ENCODE data around the gene MRFAP1L1.
"Not testable (repeated sequence)": the region's sequence is repeated elsewhere in the genome, so short reads cannot be mapped to it uniquely, and the experiment has no call there.

The MRFAP1L1 gene

DNA sequence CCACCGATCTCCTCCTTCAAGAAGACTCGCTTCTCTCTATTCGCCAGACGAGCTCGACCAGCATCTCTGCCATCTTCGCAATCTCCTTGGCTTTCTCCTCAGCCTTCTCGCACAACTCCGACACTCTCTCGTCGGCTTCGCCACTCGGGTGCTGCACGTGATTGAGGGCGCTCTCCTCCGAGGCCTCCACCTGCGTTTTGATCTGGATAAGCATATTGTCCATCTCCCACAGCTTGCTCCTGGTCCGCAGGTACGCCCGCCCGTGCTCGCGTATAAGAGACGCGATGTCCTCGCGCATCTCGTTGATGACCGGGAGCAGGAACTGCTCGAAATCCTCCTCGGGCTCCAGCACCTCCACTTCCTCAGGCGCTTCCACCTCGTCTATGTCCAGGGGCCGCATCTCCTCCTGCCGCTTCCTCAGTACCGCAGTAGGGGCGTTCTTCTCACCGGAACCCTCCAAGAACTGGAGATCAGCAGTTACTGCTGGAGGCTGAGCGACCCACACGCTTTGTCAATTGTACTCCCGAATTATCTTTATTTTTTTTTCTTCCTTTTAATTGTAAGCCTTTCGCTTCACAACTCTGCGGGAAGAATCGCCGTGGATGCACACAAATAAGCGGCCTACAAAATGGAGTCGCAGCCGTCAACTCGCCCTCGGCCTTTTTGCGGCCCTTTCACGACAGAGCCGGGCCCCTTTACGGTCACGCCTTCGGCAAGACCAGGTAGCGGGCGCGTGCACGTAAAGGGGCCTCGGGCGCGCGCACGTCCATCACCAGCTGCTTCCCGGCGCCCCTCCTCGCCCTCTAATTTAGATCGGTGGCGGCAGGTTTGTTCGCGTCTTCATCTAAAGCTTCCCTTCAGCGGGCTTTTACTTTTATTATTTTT lies at the start of gene MRFAP1L1:
Gene MRFAP1L1, minus strand, starts transcription at position 636 of the 885 bp plus-strand sequence. Its CDS starts 236 bp downstream, at position 400.
- DNase-seq (ENCODE audit: low read depth, low spot score) = peak; percentile 79
- WGBS (ENCODE audit: insufficient coverage, insufficient read length) = no CpG with 5 or more reads among the region's 72 CpGs

DNA sequence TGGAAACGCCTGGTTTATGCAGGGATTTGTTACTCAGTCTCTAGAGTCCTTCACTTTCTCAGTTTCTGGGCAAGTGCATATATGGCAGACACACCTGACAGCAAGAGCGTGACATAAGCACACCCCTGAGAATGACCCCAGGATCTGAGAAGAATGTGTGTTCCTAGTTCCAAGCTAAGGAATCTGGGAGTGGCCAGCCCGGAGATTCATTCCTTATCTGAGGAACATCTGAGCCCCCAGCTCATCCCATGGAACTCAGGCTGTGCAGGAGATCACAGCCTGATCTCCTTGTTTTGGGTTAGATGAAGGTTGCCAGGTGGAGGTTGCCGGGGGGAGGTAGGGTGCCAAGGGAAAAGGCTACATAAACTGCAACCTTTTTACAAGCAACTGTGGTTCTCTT lies 49.1 kb upstream of the MRFAP1L1 start:
- Histone ChIP-seq H3K27me3 (ENCODE audit: control insufficient read depth, insufficient read depth, low read length) (no peaks in the 10 kb centered on the region), H3K4me3 (ENCODE audit: low read length) (no peak overlapping the region), H3K27ac (ENCODE audit: low read length) (no peak overlapping the region), H3K4me1 (ENCODE audit: control insufficient read depth, insufficient read depth, low read length) (no peaks in the 10 kb centered on the region; the same call in 1 of the 2 replicates), H3K9me3 (ENCODE audit: control insufficient read depth, insufficient read depth, low read length) (no peaks in the 10 kb centered on the region), H3K36me3 (ENCODE audit: control insufficient read depth, insufficient read depth, low read length) (no peaks in the 10 kb centered on the region)
- WGBS (ENCODE audit: insufficient coverage, insufficient read length) = no CpG with 5 or more reads among the region's 4 CpGs
- DNase-seq (ENCODE audit: low read depth, low spot score) = no peak

More for the DNA sequence above, at the start of gene MRFAP1L1:
- Histone ChIP-seq H3K4me3 (ENCODE audit: low read length) (peak within 1 kb of the TSS; percentile 90), H3K9me3 (ENCODE audit: control insufficient read depth, insufficient read depth, low read length) (no peaks in the 10 kb centered on the region), H3K27ac (ENCODE audit: low read length) (no peak within 1 kb of the TSS), H3K4me1 (ENCODE audit: control insufficient read depth, insufficient read depth, low read length) (peaks cover 2% of the 10 kb centered on the region), H3K36me3 (ENCODE audit: control insufficient read depth, insufficient read depth, low read length) (no peaks in the 10 kb centered on the region), H3K27me3 (ENCODE audit: control insufficient read depth, insufficient read depth, low read length) (no peaks in the 10 kb centered on the region)

DNA sequence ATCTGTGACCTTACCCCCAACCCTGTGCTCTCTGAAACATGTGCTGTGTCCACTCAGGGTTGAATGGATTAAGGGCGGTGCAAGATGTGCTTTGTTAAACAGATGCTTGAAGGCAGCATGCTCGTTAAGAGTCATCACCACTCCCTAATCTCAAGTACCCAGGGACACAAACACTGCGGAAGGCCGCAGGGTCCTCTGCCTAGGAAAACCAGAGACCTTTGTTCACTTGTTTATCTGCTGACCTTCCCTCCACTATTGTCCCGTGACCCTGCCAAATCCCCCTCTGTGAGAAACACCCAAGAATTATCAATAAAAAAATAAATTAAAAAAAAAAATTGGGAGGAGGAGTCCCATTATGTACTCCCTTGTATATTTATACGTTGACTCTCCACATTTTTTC lies 46.7 kb upstream of the MRFAP1L1 start:
- no CpG with 5 or more reads among the region's 6 CpGs for WGBS (ENCODE audit: insufficient coverage, insufficient read length)
- not testable (repeated sequence) for H3K27me3 ChIP-seq (ENCODE audit: control insufficient read depth, insufficient read depth, low read length); H3K9me3 ChIP-seq (ENCODE audit: control insufficient read depth, insufficient read depth, low read length)

DNA sequence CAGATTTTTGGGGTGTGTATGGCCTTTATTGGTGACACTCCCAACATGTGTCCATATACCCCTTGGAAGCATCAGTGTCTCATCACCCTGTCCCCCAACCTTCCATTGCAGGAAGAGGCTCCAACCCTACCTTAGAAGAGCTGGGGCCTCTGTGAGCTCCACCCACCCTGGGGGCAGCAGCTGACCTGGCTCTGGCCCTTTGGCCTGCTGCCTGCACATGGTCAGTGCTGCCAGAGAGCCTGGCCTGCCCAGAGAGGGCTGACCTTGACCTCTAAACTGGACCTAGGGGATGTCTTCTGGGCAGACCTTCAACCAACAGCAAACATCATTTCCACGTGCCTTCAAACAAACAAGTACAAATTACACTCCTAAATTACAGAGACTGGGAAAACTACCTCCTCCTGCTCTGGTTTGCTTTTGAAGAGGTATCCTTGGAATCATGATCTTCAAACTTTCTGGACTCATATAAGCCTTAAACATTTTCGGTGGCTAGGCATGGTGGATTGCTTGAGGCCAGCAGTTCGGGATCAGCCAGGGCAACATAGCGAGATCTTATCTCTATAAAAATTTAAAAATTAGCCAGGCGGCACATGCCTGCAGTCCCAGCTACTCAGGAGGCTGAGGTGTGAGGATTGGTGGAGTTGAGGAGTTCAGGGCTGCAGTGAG lies 45.6 kb upstream of the MRFAP1L1 start:
- Histone ChIP-seq H3K9me3 (ENCODE audit: control insufficient read depth, insufficient read depth, low read length) (no peaks in the 10 kb centered on the region), H3K27ac (ENCODE audit: low read length) (no peak overlapping the region), H3K27me3 (ENCODE audit: control insufficient read depth, insufficient read depth, low read length) (no peaks in the 10 kb centered on the region), H3K4me1 (ENCODE audit: control insufficient read depth, insufficient read depth, low read length) (no peaks in the 10 kb centered on the region), H3K4me3 (ENCODE audit: low read length) (no peak overlapping the region), H3K36me3 (ENCODE audit: control insufficient read depth, insufficient read depth, low read length) (no peaks in the 10 kb centered on the region)
- DNase-seq (ENCODE audit: low read depth, low spot score) = no peak
- no CpG with 5 or more reads among the region's 5 CpGs for WGBS (ENCODE audit: insufficient coverage, insufficient read length)

More for the DNA sequence above, 46.7 kb upstream of the MRFAP1L1 start:
- not testable (repeated sequence) for DNase-seq (ENCODE audit: low read depth, low spot score); H3K27ac ChIP-seq (ENCODE audit: low read length); H3K4me3 ChIP-seq (ENCODE audit: low read length); H3K4me1 ChIP-seq (ENCODE audit: control insufficient read depth, insufficient read depth, low read length); H3K36me3 ChIP-seq (ENCODE audit: control insufficient read depth, insufficient read depth, low read length)

- no CpG with 5 or more reads among the region's 3 CpGs for WGBS (ENCODE audit: insufficient coverage, insufficient read length)
- no peak for DNase-seq (ENCODE audit: low read depth, low spot score)
- H3K36me3 ChIP-seq (ENCODE audit: control insufficient read depth, insufficient read depth, low read length) = no peaks in the 10 kb centered on the region
These were observed 44.9 kb upstream of the MRFAP1L1 start for GRCh38 chr4:6754481-6755087.

GRCh38 chr4:6753891-6754290 lies 44.2 kb upstream of the MRFAP1L1 start:
- no CpG with 5 or more reads among the region's 9 CpGs for WGBS (ENCODE audit: insufficient coverage, insufficient read length)
- Histone ChIP-seq H3K27ac (ENCODE audit: low read length) (no peak overlapping the region), H3K27me3 (ENCODE audit: control insufficient read depth, insufficient read depth, low read length) (no peaks in the 10 kb centered on the region), H3K4me3 (ENCODE audit: low read length) (no peak overlapping the region), H3K9me3 (ENCODE audit: control insufficient read depth, insufficient read depth, low read length) (no peaks in the 10 kb centered on the region), H3K36me3 (ENCODE audit: control insufficient read depth, insufficient read depth, low read length) (no peaks in the 10 kb centered on the region), H3K4me1 (ENCODE audit: control insufficient read depth, insufficient read depth, low read length) (no peaks in the 10 kb centered on the region)
- DNase-seq (ENCODE audit: low read depth, low spot score) = no peak

More at GRCh38 chr4:6754481-6755087, 44.9 kb upstream of the MRFAP1L1 start:
- H3K4me3 ChIP-seq (ENCODE audit: low read length) = no peak overlapping the region
- no peaks in the 10 kb centered on the region for H3K9me3 ChIP-seq (ENCODE audit: control insufficient read depth, insufficient read depth, low read length)
- no peaks in the 10 kb centered on the region for H3K27me3 ChIP-seq (ENCODE audit: control insufficient read depth, insufficient read depth, low read length)
- no peaks in the 10 kb centered on the region for H3K4me1 ChIP-seq (ENCODE audit: control insufficient read depth, insufficient read depth, low read length)
- no peak overlapping the region for H3K27ac ChIP-seq (ENCODE audit: low read length)

GRCh38 chr4:6753103-6753560 lies 43.5 kb upstream of the MRFAP1L1 start:
- H3K27ac ChIP-seq (ENCODE audit: low read length) = no peak overlapping the region
- H3K4me1 ChIP-seq (ENCODE audit: control insufficient read depth, insufficient read depth, low read length) = no peaks in the 10 kb centered on the region
- no peaks in the 10 kb centered on the region for H3K36me3 ChIP-seq (ENCODE audit: control insufficient read depth, insufficient read depth, low read length)
- H3K27me3 ChIP-seq (ENCODE audit: control insufficient read depth, insufficient read depth, low read length) = no peaks in the 10 kb centered on the region
- no peaks in the 10 kb centered on the region for H3K9me3 ChIP-seq (ENCODE audit: control insufficient read depth, insufficient read depth, low read length)
- DNase-seq (ENCODE audit: low read depth, low spot score) = no peak
- H3K4me3 ChIP-seq (ENCODE audit: low read length) = no peak overlapping the region
- WGBS (ENCODE audit: insufficient coverage, insufficient read length) = no CpG with 5 or more reads among the region's 18 CpGs

DNA sequence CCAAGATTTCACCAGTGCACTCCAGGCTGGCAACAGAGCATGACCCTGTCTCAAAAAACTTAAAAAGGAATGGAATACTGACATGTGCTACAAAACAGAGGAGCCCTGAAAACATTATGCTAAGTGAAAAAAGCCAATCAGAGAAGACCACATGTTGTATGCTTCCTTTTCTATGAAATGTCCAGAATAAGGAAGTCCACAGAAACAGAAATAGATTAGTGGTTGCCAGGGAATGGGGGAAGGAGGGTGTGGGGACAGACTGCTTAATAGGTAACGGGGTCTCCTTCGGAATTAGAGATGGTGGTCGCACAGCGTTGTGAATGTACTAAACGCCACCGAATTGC lies 42.8 kb upstream of the MRFAP1L1 start:
- Histone ChIP-seq H3K9me3 (ENCODE audit: control insufficient read depth, insufficient read depth, low read length) (no peaks in the 10 kb centered on the region), H3K27ac (ENCODE audit: low read length) (no peak overlapping the region), H3K27me3 (ENCODE audit: control insufficient read depth, insufficient read depth, low read length) (no peaks in the 10 kb centered on the region), H3K4me3 (ENCODE audit: low read length) (no peak overlapping the region), H3K4me1 (ENCODE audit: control insufficient read depth, insufficient read depth, low read length) (no peaks in the 10 kb centered on the region), H3K36me3 (ENCODE audit: control insufficient read depth, insufficient read depth, low read length) (no peaks in the 10 kb centered on the region)
- DNase-seq (ENCODE audit: low read depth, low spot score) = no peak
- WGBS (ENCODE audit: insufficient coverage, insufficient read length) = no CpG with 5 or more reads among the region's 6 CpGs

DNA sequence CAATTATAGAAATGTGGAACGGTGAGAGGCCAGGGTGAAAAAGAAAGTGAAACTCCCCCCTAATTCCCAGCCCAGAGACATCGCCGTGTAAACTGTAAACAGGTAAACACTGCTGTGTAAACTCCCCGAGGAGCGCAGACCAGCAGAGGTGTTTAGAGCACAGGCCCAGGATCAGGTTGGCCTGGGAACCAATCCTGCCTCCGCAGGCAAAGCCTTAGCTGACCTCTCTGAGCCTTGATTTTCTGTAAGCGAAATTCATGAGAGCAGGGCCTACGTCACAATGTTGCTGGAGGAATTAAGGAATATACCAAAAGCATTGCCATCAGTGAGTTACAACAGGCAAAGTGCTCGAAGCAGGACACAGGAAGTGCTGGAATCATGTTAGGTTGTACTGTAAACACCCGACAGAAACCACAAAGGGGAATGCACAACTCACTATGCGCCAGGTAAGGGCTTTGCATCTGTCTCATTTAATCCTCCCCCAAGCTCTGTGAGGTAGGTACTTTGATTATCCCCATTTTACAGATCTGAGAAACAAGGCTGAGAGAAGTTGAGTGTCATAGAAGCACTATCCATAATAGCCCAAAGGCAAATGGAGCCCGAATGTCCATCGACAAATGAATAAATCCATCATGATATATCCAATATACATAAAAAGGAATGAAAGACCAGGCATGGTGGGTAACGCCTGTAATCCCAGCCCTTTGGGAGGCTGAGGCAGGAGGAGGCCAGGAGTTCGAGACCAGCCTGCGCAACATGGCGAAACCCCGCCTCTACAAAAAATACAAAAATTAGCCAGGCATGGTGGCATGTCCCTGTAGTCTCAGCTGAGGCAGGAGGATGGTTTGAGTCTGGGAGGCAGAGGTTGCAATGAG lies 42.2 kb upstream of the MRFAP1L1 start:
- WGBS (ENCODE audit: insufficient coverage, insufficient read length) = no CpG with 5 or more reads among the region's 18 CpGs
- Histone ChIP-seq H3K4me3 (ENCODE audit: low read length) (no peak overlapping the region), H3K4me1 (ENCODE audit: control insufficient read depth, insufficient read depth, low read length) (no peaks in the 10 kb centered on the region), H3K36me3 (ENCODE audit: control insufficient read depth, insufficient read depth, low read length) (no peaks in the 10 kb centered on the region), H3K27me3 (ENCODE audit: control insufficient read depth, insufficient read depth, low read length) (no peaks in the 10 kb centered on the region), H3K9me3 (ENCODE audit: control insufficient read depth, insufficient read depth, low read length) (no peaks in the 10 kb centered on the region), H3K27ac (ENCODE audit: low read length) (no peak overlapping the region)
- DNase-seq (ENCODE audit: low read depth, low spot score) = no peak
